Upper lobe of left lung (tissue), 6 donors: ENCODE measurements around the gene FHOD3. TPM values are rescaled to one million over a fixed set of nuclear protein-coding genes. Genes with fewer than 3 reads are reported as not detected.

Experiments
- ATAC-seq, 2 donors: fragments of 200-7000 bp; cut with Tn5 transposase; one replicate each; pipeline ENCODE4 v1.9.1; 2022; ENCODE audit warnings: mild to moderate bottlenecking in 2 of 2, moderate library complexity in 2 of 2; ENCODE audit not compliant: low FRiP score in 2 of 2
- DNase-seq, 2 donors: peaks; one replicate each; pipeline ENCODE4 v3.0.0-alpha.2; 2019 to 2020
- H3K27ac ChIP-seq, 4 donors: fragments of 200-600 bp; sonication (generic); one replicate each; pipeline ENCODE4 v1.5.1; 2016 to 2019
- H3K27me3 ChIP-seq, 4 donors: fragments of 200-600 bp; sonication (generic); one replicate each; pipeline ENCODE4 v1.5.1; 2017 to 2019
- H3K36me3 ChIP-seq, 4 donors: fragments of 200-600 bp; sonication (generic); one replicate each; pipeline ENCODE4 v1.5.1; 2016 to 2019
- H3K4me1 ChIP-seq, 4 donors: fragments of 200-600 bp; sonication (generic); one replicate each; pipeline ENCODE4 v1.5.1; 2018 to 2019
- H3K4me3 ChIP-seq, 4 donors: fragments of 200-600 bp; sonication (generic); one replicate each; pipeline ENCODE4 v1.5.1; 2017 to 2019; ENCODE audit warnings: mild to moderate bottlenecking in 2 of 4, moderate library complexity in 1 of 4
- H3K9me3 ChIP-seq, 4 donors: fragments of 200-600 bp; sonication (generic); one replicate each; pipeline ENCODE4 v1.5.1; 2018 to 2019
- EP300 ChIP-seq, 4 donors: sonication (generic); formaldehyde crosslinking; IDR thresholded peaks; one replicate each; pipeline ENCODE4 v1.5.1; 2017; ENCODE audit warnings: antibody characterized with exemption in 4 of 4, control low read depth in 2 of 4
- POLR2A ChIP-seq, 4 donors: fragments of 450-650 bp; IDR thresholded peaks; one replicate each; pipeline ENCODE4 v1.5.1; 2016 to 2017; ENCODE audit warnings: antibody characterized with exemption in 4 of 4, mild to moderate bottlenecking in 2 of 4
- POLR2AphosphoS5 ChIP-seq, 2 donors: sonication (generic); formaldehyde crosslinking; IDR thresholded peaks; one replicate each; pipeline ENCODE4 v1.5.1; 2017; ENCODE audit warnings: antibody characterized with exemption in 2 of 2
- WGBS, 2 donors: methylation state at CpG; one replicate each; pipeline ENCODE4 v1.1.5; 2017 to 2018; 5-methylcytosine and 5-hydroxymethylcytosine counted together
- total RNA-seq, 6 donors: library from RNA; depleted of rRNA in 4 of 6; stranded (reverse); fragments of >200 nt in 4 of 6; gene quantifications; one replicate each; pipeline versions ENCODE4 v1.1.0 to v1.2.1, GENCODE V29; 2016 to 2021
- TF ChIP-seq, protein P1 (sequence below), 6 experiments: fragments of 450-650 bp in 4 of 6; fragments of 200-600 bp in 2 of 6; sonication (generic) in 2 of 6; IDR thresholded peaks; one replicate each; pipeline ENCODE4 v1.5.1; 2016 to 2019; ENCODE audit warnings: antibody characterized with exemption in 6 of 6
- donor health status: DM: no; HTN: no; CAD: no; lungs with moderate emphysema.
- donor health status: DM: no; HTN: yes; CAD: no; lungs with severe emphysema.

Gene FHOD3
- total RNA-seq, 6 donors from 2014 or later: 0.40 to 4.8 (median 2.8) TPM

GRCh38 chr18:36298126-36298741 lies 721 bp downstream of the FHOD3 start:
- H3K4me3 ChIP-seq: peak overlapping the region; percentile 44 to 62 (median 52)
- H3K27me3 ChIP-seq: peaks cover 0 to 22% (median 8%) of the 10 kb centered on the region in 4 donors
- H3K4me1 ChIP-seq: peaks cover 15 to 27% (median 23%) of the 10 kb centered on the region in 4 donors
- no peak overlapping the region for H3K27ac ChIP-seq
- ATAC-seq: peak in 1 of 2 donors; percentile 51
- no peaks in the 10 kb centered on the region for H3K9me3 ChIP-seq
- H3K36me3 ChIP-seq: no peaks in the 10 kb centered on the region
- WGBS, 2 donors: 14% methylated on average over 9 of the region's 67 CpGs
- TF ChIP-seq, protein P1, sequence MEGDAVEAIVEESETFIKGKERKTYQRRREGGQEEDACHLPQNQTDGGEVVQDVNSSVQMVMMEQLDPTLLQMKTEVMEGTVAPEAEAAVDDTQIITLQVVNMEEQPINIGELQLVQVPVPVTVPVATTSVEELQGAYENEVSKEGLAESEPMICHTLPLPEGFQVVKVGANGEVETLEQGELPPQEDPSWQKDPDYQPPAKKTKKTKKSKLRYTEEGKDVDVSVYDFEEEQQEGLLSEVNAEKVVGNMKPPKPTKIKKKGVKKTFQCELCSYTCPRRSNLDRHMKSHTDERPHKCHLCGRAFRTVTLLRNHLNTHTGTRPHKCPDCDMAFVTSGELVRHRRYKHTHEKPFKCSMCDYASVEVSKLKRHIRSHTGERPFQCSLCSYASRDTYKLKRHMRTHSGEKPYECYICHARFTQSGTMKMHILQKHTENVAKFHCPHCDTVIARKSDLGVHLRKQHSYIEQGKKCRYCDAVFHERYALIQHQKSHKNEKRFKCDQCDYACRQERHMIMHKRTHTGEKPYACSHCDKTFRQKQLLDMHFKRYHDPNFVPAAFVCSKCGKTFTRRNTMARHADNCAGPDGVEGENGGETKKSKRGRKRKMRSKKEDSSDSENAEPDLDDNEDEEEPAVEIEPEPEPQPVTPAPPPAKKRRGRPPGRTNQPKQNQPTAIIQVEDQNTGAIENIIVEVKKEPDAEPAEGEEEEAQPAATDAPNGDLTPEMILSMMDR (IDR thresholded peaks at IDR 0.05): no peak
- TF ChIP-seq POLR2AphosphoS5 (IDR thresholded peaks at IDR 0.05) (no peak), EP300 (IDR thresholded peaks at IDR 0.05) (no peak), POLR2A (IDR thresholded peaks at IDR 0.05) (no peak)
- peak in 1 of 2 donors; percentile 86 for DNase-seq

GRCh38 chr18:36299015-36299414 lies 1.5 kb downstream of the FHOD3 start:
- WGBS, 2 donors: 85 to 89% methylated on average over 6 of the region's 6 CpGs
- H3K4me3 ChIP-seq: no peak overlapping the region

DNA sequence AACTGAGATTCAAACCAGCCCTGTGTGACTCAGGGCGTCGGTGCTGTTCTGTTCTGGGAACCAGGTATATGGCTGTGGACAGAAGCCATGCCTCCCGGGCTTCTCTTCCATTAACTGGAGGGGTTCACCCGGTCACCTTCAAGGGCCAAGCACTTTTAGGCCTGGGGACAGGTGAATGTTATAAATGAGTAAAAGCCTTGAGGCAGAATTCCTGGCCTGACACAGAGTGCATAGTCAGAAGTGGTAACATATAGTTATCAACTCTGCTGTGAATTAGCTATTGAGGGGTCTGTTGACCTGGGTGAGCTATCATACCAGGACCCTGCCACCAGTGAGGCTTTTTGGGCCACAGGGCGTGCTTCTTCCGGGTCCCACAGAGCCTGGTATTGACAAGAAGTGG lies 2.7 kb downstream of the FHOD3 start:
- Histone ChIP-seq H3K27me3 (peaks cover 0 to 22% (median 8%) of the 10 kb centered on the region in 4 donors), H3K4me3 (no peak overlapping the region), H3K27ac (no peak overlapping the region), H3K36me3 (no peaks in the 10 kb centered on the region), H3K9me3 (no peaks in the 10 kb centered on the region), H3K4me1 (peaks cover 15 to 27% (median 23%) of the 10 kb centered on the region in 4 donors)
- ATAC-seq (no peak), DNase-seq (no peak)
- 87 to 92% methylated on average over 6 of the region's 6 CpGs for WGBS, 2 donors
- no peak for TF ChIP-seq POLR2AphosphoS5 (IDR thresholded peaks at IDR 0.05)
- no peak for TF ChIP-seq POLR2A (IDR thresholded peaks at IDR 0.05)
- TF ChIP-seq, protein P1 (IDR thresholded peaks at IDR 0.05): no peak
- no peak for TF ChIP-seq EP300 (IDR thresholded peaks at IDR 0.05)

More at GRCh38 chr18:36299015-36299414, 1.5 kb downstream of the FHOD3 start:
- Histone ChIP-seq H3K27ac (no peak overlapping the region), H3K9me3 (no peaks in the 10 kb centered on the region), H3K4me1 (peaks cover 15 to 27% (median 23%) of the 10 kb centered on the region in 4 donors), H3K27me3 (peaks cover 0 to 22% (median 8%) of the 10 kb centered on the region in 4 donors), H3K36me3 (no peaks in the 10 kb centered on the region)
- DNase-seq: no peak
- TF ChIP-seq, protein P1 (IDR thresholded peaks at IDR 0.05): no peak
- no peak for TF ChIP-seq POLR2AphosphoS5 (IDR thresholded peaks at IDR 0.05)
- TF ChIP-seq EP300 (IDR thresholded peaks at IDR 0.05): no peak
- TF ChIP-seq POLR2A (IDR thresholded peaks at IDR 0.05): no peak
- no peak for ATAC-seq

DNA sequence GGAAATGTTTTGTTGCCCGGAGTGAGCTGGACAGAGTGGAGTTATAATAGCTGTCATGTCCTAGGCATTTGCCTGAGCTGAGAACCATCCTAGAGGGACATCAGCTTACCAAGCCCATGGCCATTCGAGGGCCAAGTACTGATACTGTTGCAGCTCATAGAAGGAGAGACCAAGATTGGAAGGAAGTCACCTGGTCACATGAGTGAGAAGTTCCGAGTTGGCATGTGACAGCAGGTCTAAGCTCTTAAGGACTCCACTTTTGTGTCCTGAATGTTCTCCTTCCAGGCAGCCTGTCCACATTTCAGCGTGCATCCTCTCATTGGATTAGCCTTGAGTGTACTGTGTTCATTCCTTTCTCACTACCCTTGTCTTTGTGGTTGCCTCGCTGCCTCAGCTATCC lies 4.4 kb downstream of the FHOD3 start:
- DNase-seq (no peak), ATAC-seq (no peak)
- Histone ChIP-seq H3K27ac (no peak overlapping the region), H3K36me3 (no peaks in the 10 kb centered on the region), H3K4me3 (no peak overlapping the region), H3K27me3 (peaks cover 0 to 13% (median 6%) of the 10 kb centered on the region in 4 donors), H3K4me1 (peaks cover 10 to 16% (median 15%) of the 10 kb centered on the region in 4 donors), H3K9me3 (no peaks in the 10 kb centered on the region)
- WGBS, 2 donors: 69 to 75% methylated on average over 5 of the region's 5 CpGs
- TF ChIP-seq POLR2AphosphoS5 (IDR thresholded peaks at IDR 0.05): no peak
- no peak for TF ChIP-seq EP300 (IDR thresholded peaks at IDR 0.05)
- TF ChIP-seq POLR2A (IDR thresholded peaks at IDR 0.05): no peak
- TF ChIP-seq, protein P1 (IDR thresholded peaks at IDR 0.05): no peak

GRCh38 chr18:36302676-36303075 lies 5.2 kb downstream of the FHOD3 start:
- Histone ChIP-seq H3K4me3 (no peak overlapping the region), H3K4me1 (peaks cover 10% of the 10 kb centered on the region in 4 donors), H3K27me3 (peaks cover 0 to 11% (median 4%) of the 10 kb centered on the region in 4 donors), H3K9me3 (no peaks in the 10 kb centered on the region), H3K36me3 (no peaks in the 10 kb centered on the region), H3K27ac (no peak overlapping the region)
- WGBS, 2 donors: 81 to 95% methylated on average over 2 of the region's 2 CpGs
- TF ChIP-seq POLR2AphosphoS5 (IDR thresholded peaks at IDR 0.05): no peak
- TF ChIP-seq, protein P1 (IDR thresholded peaks at IDR 0.05): no peak
- DNase-seq (no peak), ATAC-seq (no peak)
